ENCODE measurements around the gene DTNBP1.

Gene DTNBP1

DNA sequence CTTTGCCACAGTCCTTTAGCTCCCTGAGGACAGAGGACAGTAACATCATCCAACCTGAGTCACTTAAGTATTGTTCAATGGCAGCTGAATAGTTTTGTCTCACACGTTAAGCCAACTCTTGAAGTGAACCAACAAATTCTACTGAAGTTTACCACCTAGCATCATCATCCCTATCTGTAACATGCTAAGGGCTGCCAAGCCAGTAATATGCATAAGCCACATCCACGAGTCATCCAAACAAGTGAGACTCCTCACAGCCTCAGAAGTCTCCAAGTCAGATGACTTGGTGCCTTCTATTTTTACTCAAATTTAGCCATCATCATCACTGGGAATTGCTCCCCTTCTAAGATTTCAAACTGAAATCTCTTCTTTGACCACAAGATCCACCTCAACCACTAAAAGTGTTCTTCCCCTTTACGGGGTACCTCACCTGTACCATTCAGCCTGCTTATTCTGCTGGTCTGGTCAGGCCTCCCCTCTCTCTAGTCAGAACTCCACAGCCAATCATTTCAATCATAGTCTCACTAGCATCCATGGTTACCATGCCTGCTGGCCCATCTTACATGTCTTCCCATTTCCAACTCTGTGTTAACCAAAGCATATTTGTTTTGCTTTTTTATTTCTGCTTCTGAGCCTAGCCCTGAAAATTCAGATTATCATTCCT is 73.7 kb downstream of the DTNBP1 start:
- no peak for DNase-seq (ENCODE audit: low read depth)

DNA sequence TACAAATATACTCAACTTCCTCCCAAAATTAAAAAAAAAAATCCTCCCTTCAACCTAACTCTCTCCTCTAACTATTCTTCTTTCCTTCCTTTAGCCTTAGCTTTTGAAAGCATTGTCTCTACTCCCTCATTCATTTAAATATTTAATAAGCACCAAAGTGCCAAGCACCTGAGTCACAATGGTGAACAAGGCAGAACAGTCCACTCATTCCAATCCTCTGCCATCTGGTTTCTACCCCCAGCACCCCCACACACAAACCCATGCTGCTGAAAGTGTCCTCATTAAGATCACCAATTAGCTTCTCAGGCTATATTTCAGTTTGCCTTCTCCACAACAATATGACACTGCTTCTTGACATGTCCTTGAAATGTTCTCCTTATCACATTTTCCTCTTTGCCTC is 76.3 kb downstream of the DTNBP1 start:
- DNase-seq (ENCODE audit: low read depth): no peak

DNA sequence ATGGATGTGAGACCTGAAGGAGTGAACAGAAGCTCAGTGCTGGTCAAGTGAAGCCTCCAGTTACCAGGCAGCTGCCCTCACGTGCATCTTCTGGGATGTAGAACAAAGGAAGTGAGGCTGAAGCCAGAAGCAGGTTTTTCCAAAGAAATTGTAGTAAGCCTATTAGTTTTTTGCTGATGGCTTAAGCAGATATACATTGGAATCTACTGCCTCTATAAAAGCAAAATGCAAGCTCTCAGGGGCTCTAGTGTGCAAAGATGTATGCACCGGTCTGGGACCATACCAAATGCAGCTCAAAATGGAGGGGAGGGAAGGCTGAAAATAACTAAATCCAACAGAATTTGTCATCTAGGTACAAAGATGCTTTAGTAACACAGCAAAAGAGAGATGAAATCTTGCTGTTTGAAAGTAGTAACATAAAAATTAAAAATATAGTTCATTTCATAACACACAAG is 77.0 kb downstream of the DTNBP1 start:
- no peak for DNase-seq (ENCODE audit: low read depth)

DNA sequence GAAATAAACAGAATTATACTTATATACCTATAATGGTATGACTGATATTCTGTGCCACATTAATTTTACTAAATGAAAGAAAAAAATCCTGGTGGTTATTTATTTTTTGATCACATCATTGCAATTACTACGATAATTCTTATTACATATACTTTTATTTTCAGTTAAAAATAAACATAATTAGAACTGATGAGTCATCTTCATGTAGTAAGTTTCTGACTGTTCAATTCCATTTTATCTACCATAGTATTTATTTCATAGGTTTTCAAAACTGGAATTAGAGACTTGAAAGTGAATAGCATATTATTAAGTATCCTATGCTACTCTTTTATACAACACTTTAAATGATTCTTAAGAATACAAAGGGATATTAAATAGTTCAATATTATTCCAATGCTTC is 80.3 kb downstream of the DTNBP1 start:
- no peak for DNase-seq (ENCODE audit: low read depth)

DNA sequence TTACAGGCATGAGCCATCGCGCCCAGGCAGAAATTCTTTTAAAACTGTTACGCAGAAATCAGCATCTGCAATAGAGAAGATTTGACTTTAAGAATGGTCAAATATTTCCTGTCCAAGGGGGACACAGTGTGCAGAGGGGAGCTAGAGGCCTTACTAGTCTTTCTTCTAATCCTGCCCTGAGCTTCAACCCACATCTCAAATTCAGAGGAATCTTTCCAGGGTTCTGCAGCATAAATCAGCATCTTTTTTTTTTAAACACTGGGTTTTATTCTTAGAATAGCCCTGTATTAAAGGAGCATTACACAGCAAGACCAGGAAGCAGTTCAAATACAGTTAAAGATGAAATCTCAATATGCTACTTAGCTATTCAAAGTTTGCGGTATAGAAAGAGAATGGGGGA is 81.1 kb downstream of the DTNBP1 start:
- no peak for DNase-seq (ENCODE audit: low read depth)

DNA sequence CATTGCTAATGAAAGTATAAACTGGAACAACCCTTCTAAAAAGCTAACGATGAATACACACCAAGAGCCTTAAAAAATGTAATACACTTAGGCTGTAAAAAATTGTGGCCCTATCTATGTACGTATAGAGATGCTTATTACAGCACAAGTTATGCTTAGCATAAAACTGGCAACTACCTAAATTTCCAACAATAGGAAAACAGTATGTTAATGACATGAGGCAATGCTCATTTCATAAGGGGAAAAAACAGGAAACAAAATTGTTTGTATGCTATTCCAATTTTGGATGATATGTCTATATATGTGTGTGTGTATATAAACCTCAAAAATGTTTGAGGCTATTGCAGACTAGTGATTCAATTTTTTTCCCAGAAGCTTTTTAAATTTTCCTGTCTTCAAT is 82.5 kb downstream of the DTNBP1 start:
- no peak for DNase-seq (ENCODE audit: low read depth)

DNA sequence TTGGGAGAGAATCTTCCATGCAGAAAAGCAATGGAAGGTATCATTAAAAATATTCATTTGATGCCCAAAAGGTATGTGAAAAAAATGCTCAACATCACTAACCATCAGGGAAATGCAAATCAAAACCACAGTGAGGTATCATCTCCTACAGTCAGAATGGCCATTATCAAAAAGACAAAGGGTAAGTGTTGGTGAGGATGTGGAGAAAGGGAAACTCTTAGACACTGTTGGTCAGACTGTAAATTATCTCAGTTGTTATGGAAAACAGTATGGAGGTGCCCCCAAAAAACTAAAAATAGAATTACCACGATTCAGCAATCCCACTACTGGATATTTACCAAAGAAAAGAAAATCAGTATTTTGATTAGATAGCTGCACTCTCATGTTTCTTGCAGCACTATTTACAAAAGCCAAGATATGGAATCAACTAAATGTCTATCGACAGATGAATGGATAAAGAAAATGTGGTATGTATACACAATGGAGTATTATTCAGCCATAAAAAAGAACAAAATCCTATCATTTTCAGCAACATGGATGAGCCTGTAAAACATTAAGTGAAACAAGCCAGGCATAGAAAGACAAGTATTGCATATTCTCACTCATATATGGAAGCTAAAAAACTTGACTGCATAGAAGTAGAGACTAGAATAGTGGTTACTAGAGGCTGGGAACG is 84.0 kb downstream of the DTNBP1 start:
- DNase-seq (ENCODE audit: low read depth): no peak

DNA sequence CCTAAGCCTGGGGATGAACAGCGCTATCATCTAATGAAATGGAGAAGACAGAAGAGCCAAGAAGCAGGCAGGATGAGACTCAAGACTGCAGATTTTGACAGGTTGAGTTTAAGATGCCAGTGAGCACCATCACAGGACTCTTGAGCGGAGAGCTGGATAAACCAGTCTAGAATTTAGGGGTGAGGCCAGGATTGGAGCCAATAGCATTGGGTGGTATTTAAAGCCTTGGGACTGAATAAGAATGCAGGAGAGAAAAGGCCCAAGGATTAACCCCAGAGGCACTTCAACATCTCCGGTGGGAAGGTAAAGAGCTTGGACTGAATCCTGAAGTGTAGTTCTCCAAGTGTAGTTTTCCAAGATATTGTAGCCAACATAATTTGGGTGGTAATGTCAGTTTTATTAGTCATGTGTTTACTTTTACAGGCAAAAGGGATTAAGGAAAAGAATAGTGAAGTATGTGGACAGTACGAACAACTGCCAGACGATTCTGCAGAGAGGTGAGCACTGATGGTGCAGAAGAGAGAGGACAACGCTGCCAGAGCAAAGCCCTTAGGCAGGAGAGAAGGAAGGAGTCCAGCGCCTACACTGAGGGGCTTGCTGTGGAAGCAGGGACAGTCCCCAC is 85.2 kb downstream of the DTNBP1 start:
- DNase-seq (ENCODE audit: low read depth): no peak

DNA sequence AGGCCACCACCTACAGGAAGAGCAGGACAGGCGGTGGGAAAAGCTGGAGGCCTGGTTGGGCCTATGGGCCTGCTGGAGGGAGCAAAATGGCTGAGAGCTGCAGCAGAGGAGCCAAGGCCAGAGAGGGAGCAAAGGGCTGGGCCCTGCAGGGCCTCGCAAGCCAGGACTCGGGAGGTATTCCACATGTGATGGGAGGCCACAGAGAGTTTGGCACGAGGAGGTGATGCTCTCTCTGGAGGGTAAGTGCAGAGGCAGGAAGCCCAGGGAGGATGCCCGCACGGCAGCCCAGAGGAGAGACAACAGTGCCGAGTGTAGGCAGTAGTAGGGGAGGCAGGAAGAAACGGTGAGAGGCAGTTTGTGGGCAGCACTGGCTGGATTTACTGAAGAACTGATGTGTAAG is 85.7 kb downstream of the DTNBP1 start:
- DNase-seq (ENCODE audit: low read depth): no peak

DNA sequence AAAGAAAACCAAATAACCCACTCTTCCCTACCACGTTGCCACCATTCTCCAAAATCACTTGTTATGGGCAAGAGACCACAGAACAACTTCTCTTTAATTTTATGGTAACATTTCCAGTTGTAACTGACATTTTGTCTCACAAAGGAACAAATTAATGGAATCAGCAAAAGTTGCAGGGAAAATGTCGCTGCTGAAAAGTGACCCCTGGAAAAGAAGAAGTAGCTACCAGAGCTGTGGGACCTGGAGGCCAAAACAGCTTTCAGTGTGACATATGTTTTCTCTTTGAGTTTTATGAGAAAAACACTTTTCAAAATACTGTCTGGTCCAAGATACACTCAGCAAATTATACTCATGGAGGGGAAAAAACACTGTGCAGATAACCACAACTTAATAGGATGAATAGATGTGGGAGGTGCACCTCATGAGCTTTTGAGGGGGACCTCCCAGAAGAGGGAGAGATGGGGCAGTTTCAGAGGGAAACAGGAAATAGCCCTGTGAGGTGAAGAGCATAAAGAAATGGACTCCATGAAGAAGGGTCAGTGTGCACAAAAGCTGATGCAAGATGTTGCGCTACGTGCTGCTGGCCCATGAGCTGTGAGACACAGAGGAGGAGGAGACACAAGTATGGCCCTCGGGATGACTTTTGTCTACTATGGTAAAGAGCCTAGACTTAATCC is 87.3 kb downstream of the DTNBP1 start:
- DNase-seq (ENCODE audit: low read depth): no peak

DNA sequence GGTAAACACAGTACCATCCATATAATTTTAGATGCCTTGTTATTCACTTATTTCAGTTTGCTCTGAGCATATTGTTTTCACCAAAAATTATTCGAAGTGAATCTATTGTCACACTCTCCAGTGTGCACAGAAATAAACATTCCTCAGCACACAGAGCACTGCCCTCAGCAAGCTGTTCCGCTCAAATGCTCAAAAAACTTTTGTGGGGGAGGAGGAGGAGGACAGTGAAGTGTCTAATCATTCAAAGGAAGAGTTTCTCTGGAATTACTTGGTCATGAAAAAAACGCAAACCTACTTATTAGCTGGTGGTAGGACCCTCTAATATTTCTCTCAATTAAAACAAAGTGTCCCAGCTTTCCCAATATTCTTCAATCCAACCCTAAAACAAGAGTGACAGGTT is 88.3 kb downstream of the DTNBP1 start:
- no peak for DNase-seq (ENCODE audit: low read depth)

DNA sequence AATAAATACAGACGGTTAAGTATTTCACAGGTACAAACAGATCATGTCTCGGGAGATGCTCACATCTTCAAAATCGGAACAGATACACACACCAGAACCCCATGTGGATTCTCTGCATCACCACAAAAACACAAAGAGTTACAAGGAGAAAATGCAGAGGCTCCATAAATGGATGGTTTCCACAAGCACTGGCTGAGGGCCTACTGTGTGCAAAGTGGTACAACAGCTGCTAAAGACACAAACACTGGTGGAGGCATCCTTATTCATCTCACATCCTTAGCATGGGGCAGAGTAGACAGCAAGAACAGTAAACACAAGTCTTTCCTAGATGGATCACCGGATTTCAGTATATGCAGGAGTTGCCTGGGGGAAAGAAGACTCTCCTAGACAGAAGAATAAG is 88.8 kb downstream of the DTNBP1 start:
- no peak for DNase-seq (ENCODE audit: low read depth)

DNA sequence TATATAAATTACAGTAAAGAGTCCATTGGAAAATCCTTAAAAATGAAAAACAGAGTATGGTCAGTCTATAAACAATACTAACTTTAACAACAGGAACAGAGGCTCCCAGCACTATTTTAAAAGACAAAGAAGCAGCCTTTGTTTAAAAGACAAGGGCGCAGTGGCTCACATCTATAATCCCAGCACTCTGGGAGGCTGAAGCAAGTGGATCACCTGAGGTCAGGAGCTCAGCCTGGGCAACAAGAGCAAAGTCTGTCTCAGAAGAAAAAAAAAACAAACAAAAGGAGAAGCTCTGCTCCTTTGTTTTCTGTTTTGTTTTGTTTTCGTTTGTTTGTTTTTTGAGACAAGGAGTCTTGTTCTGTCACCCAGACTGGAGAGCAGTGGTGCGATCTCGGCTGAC is 89.4 kb downstream of the DTNBP1 start:
- DNase-seq (ENCODE audit: low read depth): no peak

DNA sequence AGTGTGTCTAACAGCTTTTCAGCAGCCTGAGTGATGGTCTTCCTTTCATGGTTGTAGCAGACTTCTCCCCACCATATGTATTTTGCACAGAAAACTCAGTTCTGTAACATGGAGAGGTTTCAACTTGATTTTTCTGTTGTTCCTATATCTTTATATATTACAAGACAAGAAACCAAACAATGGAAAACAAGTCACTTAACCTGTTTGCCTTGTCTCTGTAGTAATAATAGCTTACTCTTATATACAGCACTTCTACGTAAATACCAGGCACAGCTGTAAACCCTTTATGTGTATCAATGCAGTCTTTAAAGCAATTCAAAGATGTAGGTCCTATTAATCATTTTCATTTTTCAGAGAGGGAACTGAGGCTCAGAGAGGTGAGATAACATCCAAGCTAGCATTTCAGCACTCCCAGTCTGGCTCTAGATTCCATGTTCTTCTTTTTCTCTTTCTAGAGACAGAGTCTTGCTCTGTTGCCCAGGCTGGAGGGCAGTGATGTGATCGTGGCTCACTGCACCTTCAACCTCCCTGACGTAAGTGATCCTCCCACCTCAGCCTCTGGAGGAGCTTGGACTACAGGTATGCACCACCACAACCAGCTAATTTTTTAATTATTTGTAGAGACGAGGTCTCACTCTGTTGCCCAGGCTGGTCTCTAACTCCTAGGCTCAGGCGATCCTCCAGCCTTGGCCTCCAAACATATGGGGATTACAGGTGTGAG is 90.4 kb downstream of the DTNBP1 start:
- DNase-seq (ENCODE audit: low read depth): no peak

DNA sequence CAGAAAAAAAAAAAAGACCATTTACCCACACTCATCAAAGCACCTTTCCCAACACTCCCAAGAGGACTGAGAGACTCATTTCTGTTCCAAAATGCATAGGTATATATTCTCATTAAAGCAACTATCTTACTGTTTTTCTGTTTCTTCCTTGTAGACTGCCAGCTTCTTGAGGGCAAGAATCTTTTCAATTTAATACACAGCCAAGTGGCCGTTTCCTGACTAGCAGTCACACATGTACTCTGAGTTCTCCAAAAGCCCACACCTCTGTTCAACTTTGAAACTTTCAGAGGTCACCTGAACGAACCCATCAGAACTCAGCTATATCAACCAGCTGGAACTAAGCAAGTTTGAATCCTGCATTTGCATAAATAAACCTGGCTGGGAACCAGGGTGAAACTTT is 92.7 kb downstream of the DTNBP1 start:
- no peak for DNase-seq (ENCODE audit: low read depth)

DNA sequence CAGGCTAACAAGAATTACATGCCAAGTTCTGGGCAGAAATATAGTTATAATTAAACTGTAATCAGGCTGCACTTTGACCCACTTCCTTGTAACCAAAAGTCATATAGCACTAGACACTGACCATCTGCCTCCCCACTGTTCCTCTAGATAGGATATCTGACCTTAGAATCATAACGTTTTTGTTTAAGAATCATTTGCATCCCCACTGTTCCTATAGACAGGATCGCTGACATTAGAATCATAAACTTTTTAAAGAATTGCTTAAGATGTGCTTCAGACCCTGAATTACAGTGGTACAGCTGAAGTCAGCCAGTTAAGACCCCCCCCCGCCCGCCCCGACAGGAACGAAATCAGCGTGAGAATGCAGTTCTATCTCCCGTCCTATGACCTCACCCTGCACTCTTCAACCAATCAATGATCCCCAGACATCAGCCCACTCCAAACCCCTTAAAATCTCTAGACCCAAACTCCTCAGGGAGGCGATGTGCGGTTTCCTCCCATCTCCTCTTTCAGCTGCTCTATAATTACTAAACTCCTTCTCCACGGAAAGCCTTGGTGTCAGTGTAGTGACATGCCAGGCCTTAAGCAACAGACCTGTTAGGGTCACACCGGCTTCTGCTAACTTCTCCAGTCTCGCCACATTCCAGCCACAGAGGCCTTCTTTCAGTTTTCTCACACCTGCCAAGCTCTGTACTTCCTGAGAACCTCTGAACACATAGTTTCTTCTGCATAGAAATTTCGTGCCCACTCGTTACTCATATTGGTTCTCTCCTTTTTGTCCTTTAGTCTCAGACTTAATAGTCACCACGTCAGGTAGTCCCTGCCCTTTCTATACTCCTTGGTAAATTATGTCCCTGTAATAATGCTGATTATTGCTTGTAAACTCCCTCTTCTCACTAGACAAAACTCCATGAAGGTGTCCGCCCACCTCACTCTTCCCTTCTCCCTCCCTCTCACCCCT is 93.5 kb downstream of the DTNBP1 start:
- DNase-seq (ENCODE audit: low read depth): no peak

DNA sequence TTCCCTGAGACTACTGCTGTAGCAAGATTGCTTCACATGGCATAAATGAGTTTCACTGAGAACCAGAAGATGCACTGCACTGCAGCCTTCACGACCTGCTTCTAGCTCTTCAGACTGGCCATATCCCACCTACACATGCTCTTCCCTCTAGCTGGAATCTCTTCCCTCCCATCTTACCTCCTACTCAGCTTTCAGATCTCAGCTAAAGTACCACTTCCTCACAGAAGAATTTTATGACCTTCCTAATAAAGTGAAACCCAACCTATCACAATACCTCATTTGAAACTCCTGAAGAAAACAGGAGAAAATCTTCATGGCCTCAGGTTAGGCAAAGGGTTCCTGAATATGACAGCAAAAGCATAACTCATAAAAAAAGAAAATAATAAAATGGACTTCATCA is 99.9 kb downstream of the DTNBP1 start:
- DNase-seq (ENCODE audit: low read depth): no peak

DNA sequence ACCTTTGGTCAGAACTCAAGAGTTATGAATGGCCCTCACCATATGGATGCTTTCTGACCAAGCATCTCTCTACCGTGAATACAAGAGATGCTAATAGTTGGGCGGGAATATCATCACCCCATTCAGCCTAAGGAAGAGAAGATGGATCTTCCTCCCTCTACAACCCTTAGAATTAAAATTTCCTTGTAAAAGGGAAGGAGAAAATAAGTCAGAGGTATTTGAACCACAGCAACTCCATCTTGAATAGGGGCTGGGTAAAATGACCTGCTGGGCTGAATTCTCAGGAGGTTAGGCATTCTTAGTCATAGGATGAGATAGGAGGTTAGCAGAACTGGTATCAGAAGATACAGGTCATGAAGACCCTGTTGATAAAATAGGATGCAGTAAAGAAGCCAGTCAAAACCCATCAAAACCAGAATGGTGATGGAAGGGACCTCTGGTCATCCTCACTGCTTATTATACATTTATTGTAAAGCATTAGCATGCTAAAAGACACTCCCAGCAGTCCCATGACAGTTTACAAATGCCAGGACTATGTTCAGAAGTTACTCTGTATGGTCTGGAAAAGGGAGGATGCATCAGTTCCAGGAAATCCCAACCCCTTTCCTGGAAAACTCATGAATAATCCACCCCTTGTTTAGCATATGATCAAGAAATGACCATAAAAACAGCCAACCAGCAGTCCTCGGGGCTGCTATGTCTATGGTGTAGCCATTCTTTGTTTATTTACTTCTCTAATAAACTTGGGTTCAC is 101.2 kb downstream of the DTNBP1 start:
- DNase-seq (ENCODE audit: low read depth): no peak

DNA sequence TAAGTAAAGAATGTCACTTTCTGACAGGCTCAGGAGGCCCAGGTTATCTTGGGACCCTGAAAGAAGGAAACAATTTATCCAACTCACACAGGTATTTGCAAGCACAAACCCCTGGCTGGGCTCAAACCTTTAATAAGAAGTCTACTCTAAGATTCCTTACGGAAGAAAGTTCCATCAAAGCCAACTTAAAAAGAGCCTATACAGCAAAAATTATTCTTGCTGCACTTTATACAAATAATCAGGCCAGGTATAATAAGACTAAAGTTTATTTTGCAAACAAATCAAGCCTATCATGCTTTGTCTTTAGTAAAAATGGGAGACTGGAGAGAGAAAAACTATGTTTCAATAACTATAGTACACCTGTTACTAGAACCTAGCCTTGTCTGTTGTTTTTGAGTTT is 102.1 kb downstream of the DTNBP1 start:
- DNase-seq (ENCODE audit: low read depth): no peak

DNA sequence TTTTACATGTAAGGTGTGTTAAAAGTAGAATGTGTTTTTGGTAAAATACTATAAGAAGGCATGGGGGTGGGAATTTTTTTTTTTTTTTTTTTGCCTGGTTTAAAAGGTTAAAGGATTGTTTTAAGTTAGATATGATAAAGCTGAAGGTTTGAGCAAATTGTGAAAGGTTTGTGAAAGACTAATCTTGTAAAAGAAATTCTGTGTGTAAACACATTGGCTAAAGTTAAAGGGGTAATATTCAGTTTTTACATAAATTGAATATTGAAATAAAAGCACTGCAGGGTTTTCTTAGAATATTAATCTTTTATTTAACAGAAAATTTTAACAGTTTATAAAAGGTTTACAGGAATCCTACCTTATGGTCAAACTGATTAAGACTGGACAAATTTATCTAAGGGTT is 105.7 kb downstream of the DTNBP1 start:
- DNase-seq (ENCODE audit: low read depth): no peak
